ENCODE results near the gene PNPO. TPM values are rescaled to one million over a fixed set of nuclear protein-coding genes. Genes with fewer than 3 reads are reported as not detected.

PNPO gene
- total and polyA plus RNA-seq, 2 of the 13 experiments (the other 11 are each of a cell fraction or from before 2014, with no cell fraction given): 47.9 to 63.3 TPM

- TF ChIP-seq ZBTB33 (CRISPR knock-in tag; IDR thresholded peaks at IDR 0.05) (no peak), ZNF143 (CRISPR knock-in tag; IDR thresholded peaks at IDR 0.05) (no peak), TOPORS (CRISPR knock-in tag; IDR thresholded peaks at IDR 0.05) (no peak), RBFOX2 (IDR thresholded peaks at IDR 0.05; ENCODE audit: low read depth, low read length) (no peak), CSRNP1 (CRISPR knock-in tag; IDR thresholded peaks at IDR 0.05) (no peak)
Observed at GRCh38 chr17:47899643-47900042, 41.7 kb upstream of the PNPO start (continued).

GRCh38 chr17:47901423-47901822 is 39.9 kb upstream of the PNPO start:
- no TSS peak for BruUV-seq (replicated peaks)
- no peaks in the 10 kb centered on the region; a peak in 1 of 5 replicates for H3K27me3 ChIP-seq (ENCODE audit: control insufficient read depth in 1 of 2, insufficient read depth in 2 of 2, low read length in 2 of 2)
- H2AFZ ChIP-seq (ENCODE audit: low read length): no peak overlapping the region
- ATAC-seq: no peak
- H3K9me3 ChIP-seq (ENCODE audit: low read length): no peaks in the 10 kb centered on the region
- POLR2A ChIA-PET: no interaction called here
- H3K27ac ChIP-seq (ENCODE audit: extremely low read length, insufficient read depth, low read length): no peak overlapping the region
- H3K4me2 ChIP-seq (ENCODE audit: low read depth, low read length): no peak overlapping the region
- H3K79me2 ChIP-seq (ENCODE audit: insufficient read depth, low read length): peaks cover 17% of the 10 kb centered on the region
- no peak for DNase-seq (ENCODE audit: low spot score)
- H3K4me3 ChIP-seq (replicated peaks in 1 of 3; ENCODE audit: insufficient read depth in 1 of 3, low read depth in 2 of 3, low read length in 3 of 3): no peak overlapping the region
- peaks cover 0 to 5% of the 10 kb centered on the region in 2 experiments; a peak in 2 of 5 replicates for H3K36me3 ChIP-seq (replicated peaks in 1 of 2; ENCODE audit: control insufficient read depth in 1 of 2, insufficient read depth in 2 of 2, low read length in 2 of 2)
- H4K20me1 ChIP-seq (ENCODE audit: insufficient read depth, low read length): no peaks in the 10 kb centered on the region
- FAIRE-seq: no peak
- H3K9ac ChIP-seq (ENCODE audit: insufficient read depth, low read depth, low read length): no peak overlapping the region
- H3K4me1 ChIP-seq (ENCODE audit: insufficient read depth, low read length): peaks cover 47% of the 10 kb centered on the region
- intact Hi-C loops (cut with micrococcal nuclease; ENCODE audit: unreplicated experiment): no loop called here
- CTCF ChIA-PET (ENCODE audit: low intra/inter-chr PET ratio, low total read pairs): no interaction called here
- in situ Hi-C loops (cut with HindIII; ENCODE audit: extremely low pct_ligation_motif_present, low pct_unique_long_range_greater_than_20kb): no loop called here
- WGBS (ENCODE audit: low lambda C conversion rate): 96% methylated on average over 7 of the region's 7 CpGs
- TF ChIP-seq MATR3 (CRISPR knock-in tag; IDR thresholded peaks at IDR 0.05): no peak
- no peak for TF ChIP-seq ZNF296 (CRISPR knock-in tag; conservative IDR thresholded peaks at IDR 0.05)
- TF ChIP-seq PCBP1 (IDR thresholded peaks at IDR 0.05; ENCODE audit: borderline replicate concordance, low read depth, low read length): no peak
- TF ChIP-seq MTERF4 (CRISPR knock-in tag; IDR thresholded peaks at IDR 0.05): no peak
- no peak for TF ChIP-seq ELF1 (CRISPR knock-in tag; IDR thresholded peaks at IDR 0.05)
- no peak for TF ChIP-seq GLI4 (CRISPR knock-in tag; IDR thresholded peaks at IDR 0.05; ENCODE audit: borderline replicate concordance)
- no peak for TF ChIP-seq BORCS8-MEF2B (CRISPR knock-in tag; IDR thresholded peaks at IDR 0.05)
- no peak for TF ChIP-seq HNF1A (IDR thresholded peaks at IDR 0.05; ENCODE audit: low read depth)
- TF ChIP-seq HNF1A (CRISPR knock-in tag; IDR thresholded peaks at IDR 0.05; ENCODE audit: borderline replicate concordance): no peak
